ENCODE results near the gene GGPS1. TPM values are rescaled to one million over a fixed set of nuclear protein-coding genes. Genes with fewer than 3 reads are reported as not detected.
"Not testable (repeated sequence)": the region's sequence is repeated elsewhere in the genome, so short reads cannot be mapped to it uniquely, and the experiment has no call there.

GGPS1 gene
- total RNA-seq = 10 to 100 TPM in 3 of 4 donors, 1 to 10 TPM in 1; 6.0 to 17.0 (median 14.1) TPM

GRCh38 chr1:235328271-235329138 is at the start of gene GGPS1:
Gene GGPS1 (plus strand): TSS chr1:235328570. CDS start chr1:235335265, 6,695 bp downstream.
- intact Hi-C loops (cut with DNase I) = loop anchor here (10.0 kb wide), 1 partner anchor 64 kb away; no protein-coding TSS in a partner anchor
- no peaks in the 10 kb centered on the region for H3K9me3 ChIP-seq
- H3K4me3 ChIP-seq = peak within 1 kb of the TSS; percentile 77 to 94 (median 90)
- TF ChIP-seq POLR2A (IDR thresholded peaks at IDR 0.05) = peak in 3 of 4 donors; percentile 24 to 90 (median 65)
- TF ChIP-seq, protein P1, sequence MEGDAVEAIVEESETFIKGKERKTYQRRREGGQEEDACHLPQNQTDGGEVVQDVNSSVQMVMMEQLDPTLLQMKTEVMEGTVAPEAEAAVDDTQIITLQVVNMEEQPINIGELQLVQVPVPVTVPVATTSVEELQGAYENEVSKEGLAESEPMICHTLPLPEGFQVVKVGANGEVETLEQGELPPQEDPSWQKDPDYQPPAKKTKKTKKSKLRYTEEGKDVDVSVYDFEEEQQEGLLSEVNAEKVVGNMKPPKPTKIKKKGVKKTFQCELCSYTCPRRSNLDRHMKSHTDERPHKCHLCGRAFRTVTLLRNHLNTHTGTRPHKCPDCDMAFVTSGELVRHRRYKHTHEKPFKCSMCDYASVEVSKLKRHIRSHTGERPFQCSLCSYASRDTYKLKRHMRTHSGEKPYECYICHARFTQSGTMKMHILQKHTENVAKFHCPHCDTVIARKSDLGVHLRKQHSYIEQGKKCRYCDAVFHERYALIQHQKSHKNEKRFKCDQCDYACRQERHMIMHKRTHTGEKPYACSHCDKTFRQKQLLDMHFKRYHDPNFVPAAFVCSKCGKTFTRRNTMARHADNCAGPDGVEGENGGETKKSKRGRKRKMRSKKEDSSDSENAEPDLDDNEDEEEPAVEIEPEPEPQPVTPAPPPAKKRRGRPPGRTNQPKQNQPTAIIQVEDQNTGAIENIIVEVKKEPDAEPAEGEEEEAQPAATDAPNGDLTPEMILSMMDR (IDR thresholded peaks at IDR 0.05) = peak in 2 of 6 experiments; percentile 16 to 33
- peak within 1 kb of the TSS; percentile 93 to 98 (median 96) for H3K27ac ChIP-seq
- peak; percentile 93 for DNase-seq
- H3K27me3 ChIP-seq = no peaks in the 10 kb centered on the region
- H3K4me1 ChIP-seq = peaks cover 27 to 73% (median 48%) of the 10 kb centered on the region in 3 donors
- 1% methylated on average over 23 to 39 of the region's 54 CpGs for WGBS, 2 donors
- H3K36me3 ChIP-seq = no peaks in the 10 kb centered on the region

DNA sequence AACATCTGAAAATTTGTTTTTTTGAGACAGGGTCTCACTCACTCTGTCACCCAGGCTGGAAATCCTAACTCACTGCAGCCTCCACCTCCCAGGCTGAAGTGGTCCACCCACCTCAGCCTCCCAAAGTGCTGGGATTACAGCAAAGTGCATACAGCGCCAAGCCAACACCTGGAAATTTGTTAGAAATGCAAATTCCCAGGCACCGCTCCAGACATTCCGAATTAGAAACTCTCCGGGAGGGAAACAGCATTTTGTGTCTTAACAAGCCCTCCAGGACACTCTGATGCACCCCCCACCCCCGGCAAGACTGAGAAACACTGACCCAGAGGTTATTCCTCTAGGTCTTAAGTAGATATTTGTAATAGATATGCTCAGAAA is 49.5 kb upstream of the GGPS1 start:
- no peaks in the 10 kb centered on the region for H3K9me3 ChIP-seq
- no peaks in the 10 kb centered on the region for H3K36me3 ChIP-seq
- H3K27me3 ChIP-seq = no peaks in the 10 kb centered on the region
- 78 to 84% methylated on average over 4 to 5 of the region's 5 CpGs for WGBS, 2 donors
- no peak for TF ChIP-seq POLR2A (IDR thresholded peaks at IDR 0.05)
- TF ChIP-seq, protein P1 (IDR thresholded peaks at IDR 0.05) = no peak
- intact Hi-C loops (cut with DNase I) = no loop called here
- H3K4me1 ChIP-seq = peaks cover 0 to 50% (median 0%) of the 10 kb centered on the region in 3 donors
- no peak overlapping the region for H3K27ac ChIP-seq
- DNase-seq = no peak
- no peak overlapping the region for H3K4me3 ChIP-seq

- Histone ChIP-seq H3K27me3 (no peaks in the 10 kb centered on the region), H3K36me3 (no peaks in the 10 kb centered on the region), H3K27ac (no peak overlapping the region), H3K9me3 (no peaks in the 10 kb centered on the region), H3K4me1 (peaks cover 0 to 56% (median 0%) of the 10 kb centered on the region in 3 donors), H3K4me3 (no peak overlapping the region)
- 77 to 88% methylated on average over 5 of the region's 5 CpGs for WGBS, 2 donors
- intact Hi-C loops (cut with DNase I) = no loop called here
- no peak for TF ChIP-seq POLR2A (IDR thresholded peaks at IDR 0.05)
- TF ChIP-seq, protein P1 (IDR thresholded peaks at IDR 0.05) = no peak
- DNase-seq = no peak
Observed at GRCh38 chr1:235279694-235280093, 48.7 kb upstream of the GGPS1 start.

- Histone ChIP-seq H3K36me3 (no peaks in the 10 kb centered on the region), H3K27ac (no peak overlapping the region), H3K9me3 (no peaks in the 10 kb centered on the region), H3K27me3 (no peaks in the 10 kb centered on the region), H3K4me3 (no peak overlapping the region), H3K4me1 (peaks cover 0 to 56% (median 0%) of the 10 kb centered on the region in 3 donors)
- TF ChIP-seq, protein P1 (IDR thresholded peaks at IDR 0.05) = no peak
- TF ChIP-seq POLR2A (IDR thresholded peaks at IDR 0.05) = no peak
- intact Hi-C loops (cut with DNase I) = no loop called here
- DNase-seq = no peak
- 87 to 94% methylated on average over 3 to 8 of the region's 15 CpGs for WGBS, 2 donors
Observed at GRCh38 chr1:235280467-235280866, 47.9 kb upstream of the GGPS1 start.

DNA sequence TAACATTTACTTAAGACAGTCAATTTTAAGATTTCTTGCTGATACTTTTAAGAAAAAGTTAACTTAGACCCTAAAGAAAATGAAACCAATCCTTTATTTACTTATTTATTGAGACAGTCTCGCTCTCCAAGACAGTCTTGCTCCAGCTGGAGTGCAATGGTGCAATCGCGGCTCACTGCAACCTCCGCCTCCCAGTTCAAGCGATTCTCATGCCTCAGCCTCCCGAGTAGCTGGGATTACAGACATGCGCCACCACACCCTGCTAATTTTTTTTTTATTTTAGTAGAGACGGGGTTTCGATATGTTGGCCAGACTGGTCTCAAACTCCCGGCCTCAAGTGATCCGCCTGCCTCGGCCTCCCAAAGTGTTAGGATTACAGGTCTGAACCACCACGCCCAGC is 44.7 kb upstream of the GGPS1 start:
- H3K27ac ChIP-seq; H3K36me3 ChIP-seq; H3K4me3 ChIP-seq; DNase-seq; H3K9me3 ChIP-seq; intact Hi-C loops (cut with DNase I); H3K27me3 ChIP-seq: not testable (repeated sequence)
- peaks cover 0 to 71% (median 3%) of the 10 kb centered on the region in 3 donors for H3K4me1 ChIP-seq
- 96% methylated on average over 13 of the region's 13 CpGs for WGBS, 2 donors
